MCF 10A (cell line): ENCODE measurements around the gene LAYN. TPM values are rescaled to one million over a fixed set of nuclear protein-coding genes. Genes with fewer than 3 reads are reported as not detected.

Source experiments
- BruUV-seq: library from RNA; stranded (reverse); fragments of 400-500 nt; replicated peaks from 2 replicates; lab custom pipeline; 2021; lab: Mats Ljungman, UMichigan
- CTCF ChIA-PET: fragments of 300-600 bp; sonication (Branson Sonifier 250); formaldehyde crosslinking; extraction: SDS; loops from one replicate; lab custom pipeline; 2021; ENCODE audit warnings: antibody characterized with exemption, inconsistent platforms; lab: Yijun Ruan, JAX
- POLR2A ChIA-PET: fragments of 300-600, 350-650 bp; sonication (Branson Sonifier 250); formaldehyde crosslinking; extraction: SDS; loops from one replicate; lab custom pipeline; 2020; ENCODE audit warnings: antibody characterized with exemption, inconsistent platforms; lab: Yijun Ruan, JAX
- DNase-seq: peaks from one replicate; pipeline ENCODE4 v3.0.0-alpha.2; 2018; ENCODE audit not compliant: unreplicated experiment
- H3K27ac Mint-ChIP-seq: one replicate; pipeline ENCODE4 v1.8.0; 2022; ENCODE audit warnings: mild to moderate bottlenecking, low read depth, mixed read lengths; ENCODE audit not compliant: unreplicated experiment
- H3K27me3 Mint-ChIP-seq: one replicate; pipeline ENCODE4 v1.8.0; 2022; ENCODE audit warnings: mixed read lengths; ENCODE audit not compliant: insufficient read depth, unreplicated experiment
- H3K36me3 Mint-ChIP-seq: one replicate; pipeline ENCODE4 v1.8.0; 2022; ENCODE audit warnings: mild to moderate bottlenecking, moderate library complexity, mixed read lengths; ENCODE audit not compliant: insufficient read depth, unreplicated experiment
- H3K4me1 Mint-ChIP-seq: one replicate; pipeline ENCODE4 v1.8.0; 2022; ENCODE audit warnings: mixed read lengths; ENCODE audit not compliant: insufficient read depth, unreplicated experiment
- H3K4me3 Mint-ChIP-seq: one replicate; pipeline ENCODE4 v1.8.0; 2022; ENCODE audit warnings: mild to moderate bottlenecking, moderate library complexity, mixed read lengths; ENCODE audit not compliant: unreplicated experiment
- H3K9me3 Mint-ChIP-seq: one replicate; pipeline ENCODE4 v1.8.0; 2022; ENCODE audit warnings: mixed read lengths; ENCODE audit not compliant: unreplicated experiment
- intact Hi-C: fragments of 100-400 bp; cut with micrococcal nuclease; formaldehyde crosslinking; loops from 2 replicates; pipeline ENCODE4 v1.14.1; 2022
- total RNA-seq: library from RNA; stranded (reverse); gene quantifications from 2 replicates; pipeline ENCODE4 v1.2.3, GENCODE V29; 2022
- TF ChIP-seq, protein P1 (sequence below): fragments of 200-600 bp; IDR thresholded peaks from one replicate; pipeline ENCODE4 v1.8.0; 2022; ENCODE audit warnings: antibody characterized with exemption, mild to moderate bottlenecking; ENCODE audit not compliant: unreplicated experiment

LAYN gene
- total RNA-seq, 1 experiment from 2014 or later, result not detected

DNA sequence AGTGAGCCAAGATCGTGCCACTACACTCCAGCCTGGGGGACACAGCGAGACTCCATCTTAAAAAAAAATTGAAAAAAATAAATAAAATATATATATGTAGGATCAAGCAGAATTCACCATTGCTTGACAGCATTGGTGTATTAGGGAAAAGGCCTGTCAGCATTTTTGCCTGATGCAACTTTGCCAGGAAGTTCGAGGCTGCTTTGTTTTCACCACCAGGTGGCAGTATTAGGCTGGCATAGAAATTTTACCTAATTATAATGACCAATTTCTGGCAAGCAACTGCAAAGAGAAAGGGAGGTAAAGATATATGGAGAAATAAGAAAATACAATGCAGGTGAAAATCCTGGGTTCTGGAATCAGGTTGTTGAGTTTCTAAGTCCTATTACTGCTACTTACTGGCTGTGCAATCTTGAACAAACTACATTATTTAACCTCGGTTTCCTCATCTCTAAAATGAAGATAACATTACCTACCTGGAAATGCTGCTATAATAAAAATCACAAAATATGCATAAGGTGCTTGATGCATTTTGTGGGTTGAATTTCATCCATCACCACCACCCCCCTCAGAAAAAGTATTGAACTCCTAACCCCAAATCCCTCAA lies 24.7 kb downstream of the LAYN start:
- Mint-ChIP-seq H3K4me3 (no peak overlapping the region), H3K9me3 (no peaks in the 10 kb centered on the region), H3K36me3 (no peaks in the 10 kb centered on the region), H3K4me1 (peaks cover 13% of the 10 kb centered on the region), H3K27me3 (no peaks in the 10 kb centered on the region), H3K27ac (no peak overlapping the region)
- TF ChIP-seq, protein P1, sequence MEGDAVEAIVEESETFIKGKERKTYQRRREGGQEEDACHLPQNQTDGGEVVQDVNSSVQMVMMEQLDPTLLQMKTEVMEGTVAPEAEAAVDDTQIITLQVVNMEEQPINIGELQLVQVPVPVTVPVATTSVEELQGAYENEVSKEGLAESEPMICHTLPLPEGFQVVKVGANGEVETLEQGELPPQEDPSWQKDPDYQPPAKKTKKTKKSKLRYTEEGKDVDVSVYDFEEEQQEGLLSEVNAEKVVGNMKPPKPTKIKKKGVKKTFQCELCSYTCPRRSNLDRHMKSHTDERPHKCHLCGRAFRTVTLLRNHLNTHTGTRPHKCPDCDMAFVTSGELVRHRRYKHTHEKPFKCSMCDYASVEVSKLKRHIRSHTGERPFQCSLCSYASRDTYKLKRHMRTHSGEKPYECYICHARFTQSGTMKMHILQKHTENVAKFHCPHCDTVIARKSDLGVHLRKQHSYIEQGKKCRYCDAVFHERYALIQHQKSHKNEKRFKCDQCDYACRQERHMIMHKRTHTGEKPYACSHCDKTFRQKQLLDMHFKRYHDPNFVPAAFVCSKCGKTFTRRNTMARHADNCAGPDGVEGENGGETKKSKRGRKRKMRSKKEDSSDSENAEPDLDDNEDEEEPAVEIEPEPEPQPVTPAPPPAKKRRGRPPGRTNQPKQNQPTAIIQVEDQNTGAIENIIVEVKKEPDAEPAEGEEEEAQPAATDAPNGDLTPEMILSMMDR, result peak; percentile 70
- CTCF ChIA-PET, result interaction anchor here (0.6 to 2.0 kb wide), 11 partner anchors 11 to 288 kb away, joined by 3 to 17 read pairs (median 5); no protein-coding TSS in a partner anchor
- DNase-seq, result peak; percentile 75
- POLR2A ChIA-PET, result no interaction called here
- intact Hi-C loops, result loop anchor here (1.0 to 10.0 kb wide), 4 partner anchors 111 to 280 kb away; no protein-coding TSS in a partner anchor
- no TSS peak for BruUV-seq

DNA sequence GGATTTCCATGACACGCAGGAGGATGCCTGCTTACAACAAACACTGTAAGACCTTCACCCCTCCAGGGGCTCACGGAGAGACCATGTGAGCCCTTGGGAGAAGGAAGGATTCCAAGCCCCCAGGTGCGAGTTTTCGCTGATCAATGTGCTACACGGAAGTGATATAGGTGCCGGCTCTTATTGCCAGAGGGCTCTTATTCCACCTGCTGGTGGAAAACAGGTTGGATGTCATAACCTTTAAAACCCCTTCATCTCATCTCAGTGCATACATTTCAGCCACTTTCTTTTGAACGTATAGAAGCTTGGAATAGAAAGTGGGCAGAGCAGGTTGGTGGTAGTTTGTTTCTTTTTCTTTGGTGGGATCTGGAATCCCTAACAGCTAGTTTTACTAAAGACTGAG lies 25.8 kb downstream of the LAYN start:
- Mint-ChIP-seq H3K27me3 (no peaks in the 10 kb centered on the region), H3K27ac (no peak overlapping the region), H3K4me3 (no peak overlapping the region), H3K4me1 (peaks cover 13% of the 10 kb centered on the region), H3K9me3 (no peaks in the 10 kb centered on the region), H3K36me3 (no peaks in the 10 kb centered on the region)
- DNase-seq, result no peak
- POLR2A ChIA-PET, result interaction anchor here (0.7 kb wide), 1 partner anchor 283 kb away, joined by 3 read pairs; no protein-coding TSS in a partner anchor
- intact Hi-C loops, result loop anchor here (10.0 kb wide), 1 partner anchor 282 kb away; no protein-coding TSS in a partner anchor
- TF ChIP-seq, protein P1, result no peak
- BruUV-seq, result no TSS peak
- CTCF ChIA-PET, result interaction anchor here (0.6 to 2.0 kb wide), 16 partner anchors 12 to 1766 kb away, joined by 3 to 17 read pairs (median 4); no protein-coding TSS in a partner anchor

DNA sequence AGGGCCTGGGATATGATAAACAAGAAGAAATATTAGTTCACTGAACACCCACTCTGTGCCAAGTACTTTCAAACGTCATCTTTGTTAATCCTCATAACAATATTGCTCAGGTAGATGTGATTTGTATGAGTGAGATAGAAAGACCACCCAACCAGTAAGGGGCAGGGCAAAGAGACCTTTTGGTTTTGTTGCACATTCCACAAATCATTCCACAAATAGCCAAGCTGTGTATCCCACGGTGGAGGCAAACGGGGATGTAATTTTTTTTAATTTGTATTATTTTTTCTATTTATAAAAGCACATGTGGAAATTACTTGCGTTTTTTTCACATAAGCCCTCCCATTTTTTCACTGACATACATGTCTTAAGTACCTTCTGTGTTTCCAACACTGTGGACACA lies 29.0 kb downstream of the LAYN start:
- TF ChIP-seq, protein P1, result no peak
- no peaks in the 10 kb centered on the region for H3K9me3 Mint-ChIP-seq
- no peaks in the 10 kb centered on the region for H3K27me3 Mint-ChIP-seq
- no peak overlapping the region for H3K4me3 Mint-ChIP-seq
- ChIA-PET POLR2A (interaction anchor here (0.6 kb wide), 1 partner anchor 197 kb away, joined by 3 read pairs; the partner anchor contains the start of gene PPP2R1B), CTCF (no interaction called here)
- BruUV-seq, result no TSS peak
- H3K36me3 Mint-ChIP-seq, result no peaks in the 10 kb centered on the region
- no peaks in the 10 kb centered on the region for H3K4me1 Mint-ChIP-seq
- DNase-seq, result no peak
- no peak overlapping the region for H3K27ac Mint-ChIP-seq
- intact Hi-C loops, result loop anchor here (10.0 kb wide), 1 partner anchor 285 kb away; no protein-coding TSS in a partner anchor

DNA sequence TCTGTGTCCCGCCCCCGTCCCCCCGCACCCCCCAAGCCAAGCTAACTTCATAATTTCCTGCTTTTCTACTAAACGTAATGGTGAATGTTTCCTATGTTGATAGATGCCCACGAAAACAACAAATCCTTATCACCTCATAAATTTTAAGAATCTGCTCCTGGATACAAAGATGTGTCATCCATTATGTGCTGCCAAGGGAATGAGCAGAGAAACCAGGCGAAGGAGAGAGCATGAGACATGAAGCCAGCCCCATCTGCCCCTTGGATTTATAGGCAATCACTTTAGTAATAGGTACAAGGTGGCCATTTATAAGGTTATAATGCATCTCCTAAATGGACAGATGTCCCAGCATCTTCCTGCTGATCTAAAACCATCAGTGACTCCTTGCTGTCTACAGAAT lies 30.3 kb downstream of the LAYN start:
- intact Hi-C loops, result no loop called here
- Mint-ChIP-seq H3K27ac (no peak overlapping the region), H3K27me3 (no peaks in the 10 kb centered on the region), H3K36me3 (no peaks in the 10 kb centered on the region), H3K4me1 (no peaks in the 10 kb centered on the region), H3K9me3 (no peaks in the 10 kb centered on the region), H3K4me3 (no peak overlapping the region)
- TF ChIP-seq, protein P1, result no peak
- ChIA-PET CTCF (interaction anchor here (0.6 kb wide), 1 partner anchor 22 kb away, joined by 3 read pairs; no protein-coding TSS in a partner anchor), POLR2A (no interaction called here)
- BruUV-seq, result no TSS peak
- no peak for DNase-seq
